ENCODE results near the gene GMDS. TPM values are rescaled to one million over a fixed set of nuclear protein-coding genes. Genes with fewer than 3 reads are reported as not detected.

The GMDS gene
- total and polyA plus RNA-seq, 2 experiments from 2014 or later, result 30.1 to 36.5 TPM

DNA sequence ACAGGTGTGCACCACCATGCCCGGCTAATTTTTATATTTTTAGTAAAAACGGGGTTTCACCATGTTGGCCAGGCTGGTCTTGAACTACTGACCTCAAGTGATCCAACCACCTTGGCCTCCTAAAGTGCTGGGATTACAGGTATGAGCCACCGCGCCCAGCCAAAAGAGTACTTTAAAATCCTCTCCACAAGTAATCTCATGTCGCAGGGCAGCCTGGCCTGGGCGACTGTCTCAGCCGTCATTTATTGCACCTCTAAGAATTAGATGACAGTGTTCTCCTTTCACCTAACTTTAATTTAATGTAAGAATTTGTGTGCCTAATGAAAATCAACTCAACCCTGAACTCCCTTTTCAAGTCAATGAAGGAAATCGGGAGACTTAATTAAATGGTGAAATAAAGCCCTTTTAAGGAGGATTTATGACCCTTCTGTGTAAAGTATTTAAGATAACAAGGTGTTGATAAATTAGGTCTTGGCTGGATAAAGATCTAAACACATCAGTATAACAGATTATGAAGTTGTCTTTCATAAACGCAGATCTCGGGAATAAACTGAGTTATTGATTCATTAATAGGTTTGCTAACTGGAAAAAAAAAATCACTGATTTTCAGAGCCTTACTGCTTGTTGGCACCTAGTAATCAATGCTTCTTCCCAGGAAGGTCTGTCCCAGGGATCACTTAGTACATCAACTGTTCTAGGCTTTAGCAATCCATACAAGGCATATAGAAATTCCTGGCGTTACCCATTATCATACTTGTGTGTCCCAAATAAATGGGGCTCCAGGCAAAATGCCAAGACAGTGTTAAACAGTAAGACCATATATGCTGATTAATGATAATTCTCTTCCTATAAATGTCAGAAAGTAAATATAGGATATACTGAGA lies 209.3 kb downstream of the GMDS start:
- H3K4me2 ChIP-seq, result no peak overlapping the region
- H3K36me3 ChIP-seq (ENCODE audit: insufficient read depth), result no peaks in the 10 kb centered on the region
- ATAC-seq (no peak), DNase-seq (ENCODE audit: low spot score) (no peak)
- Mint-ChIP-seq H3K4me3 (no peak overlapping the region), H3K9me3 (no peaks in the 10 kb centered on the region), H3K27me3 (ENCODE audit: insufficient read depth, low read depth, poor library complexity) (no peaks in the 10 kb centered on the region), H3K4me1 (peaks cover 17% of the 10 kb centered on the region), H3K36me3 (ENCODE audit: low read depth) (no peaks in the 10 kb centered on the region), H3K27ac (no peak overlapping the region)
- H2AFZ ChIP-seq, result no peak overlapping the region
- TF ChIP-seq, protein P1, sequence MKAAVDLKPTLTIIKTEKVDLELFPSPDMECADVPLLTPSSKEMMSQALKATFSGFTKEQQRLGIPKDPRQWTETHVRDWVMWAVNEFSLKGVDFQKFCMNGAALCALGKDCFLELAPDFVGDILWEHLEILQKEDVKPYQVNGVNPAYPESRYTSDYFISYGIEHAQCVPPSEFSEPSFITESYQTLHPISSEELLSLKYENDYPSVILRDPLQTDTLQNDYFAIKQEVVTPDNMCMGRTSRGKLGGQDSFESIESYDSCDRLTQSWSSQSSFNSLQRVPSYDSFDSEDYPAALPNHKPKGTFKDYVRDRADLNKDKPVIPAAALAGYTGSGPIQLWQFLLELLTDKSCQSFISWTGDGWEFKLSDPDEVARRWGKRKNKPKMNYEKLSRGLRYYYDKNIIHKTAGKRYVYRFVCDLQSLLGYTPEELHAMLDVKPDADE (IDR thresholded peaks at IDR 0.05), result no peak
- TF ChIP-seq NANOG (IDR thresholded peaks at IDR 0.05; ENCODE audit: borderline replicate concordance) (no peak), ZNF114 (CRISPR knock-in tag; IDR thresholded peaks at IDR 0.05) (no peak), STAT1 (IDR thresholded peaks at IDR 0.05; ENCODE audit: unreplicated experiment) (no peak), ZNF331 (CRISPR knock-in tag; IDR thresholded peaks at IDR 0.05; ENCODE audit: low read depth) (no peak), EZH2phosphoT487 (IDR thresholded peaks at IDR 0.05; ENCODE audit: unreplicated experiment) (no peak), CREB1 (CRISPR knock-in tag; IDR thresholded peaks at IDR 0.05; ENCODE audit: low read depth) (no peak), JUNB (IDR thresholded peaks at IDR 0.05; ENCODE audit: unreplicated experiment) (no peak), EZH2 (IDR thresholded peaks at IDR 0.05; ENCODE audit: low read depth, unreplicated experiment) (no peak), POLR2AphosphoS5 (IDR thresholded peaks at IDR 0.05; ENCODE audit: low read depth) (no peak)
- TF ChIP-seq, protein P2, sequence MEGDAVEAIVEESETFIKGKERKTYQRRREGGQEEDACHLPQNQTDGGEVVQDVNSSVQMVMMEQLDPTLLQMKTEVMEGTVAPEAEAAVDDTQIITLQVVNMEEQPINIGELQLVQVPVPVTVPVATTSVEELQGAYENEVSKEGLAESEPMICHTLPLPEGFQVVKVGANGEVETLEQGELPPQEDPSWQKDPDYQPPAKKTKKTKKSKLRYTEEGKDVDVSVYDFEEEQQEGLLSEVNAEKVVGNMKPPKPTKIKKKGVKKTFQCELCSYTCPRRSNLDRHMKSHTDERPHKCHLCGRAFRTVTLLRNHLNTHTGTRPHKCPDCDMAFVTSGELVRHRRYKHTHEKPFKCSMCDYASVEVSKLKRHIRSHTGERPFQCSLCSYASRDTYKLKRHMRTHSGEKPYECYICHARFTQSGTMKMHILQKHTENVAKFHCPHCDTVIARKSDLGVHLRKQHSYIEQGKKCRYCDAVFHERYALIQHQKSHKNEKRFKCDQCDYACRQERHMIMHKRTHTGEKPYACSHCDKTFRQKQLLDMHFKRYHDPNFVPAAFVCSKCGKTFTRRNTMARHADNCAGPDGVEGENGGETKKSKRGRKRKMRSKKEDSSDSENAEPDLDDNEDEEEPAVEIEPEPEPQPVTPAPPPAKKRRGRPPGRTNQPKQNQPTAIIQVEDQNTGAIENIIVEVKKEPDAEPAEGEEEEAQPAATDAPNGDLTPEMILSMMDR (conservative IDR thresholded peaks at IDR 0.05; ENCODE audit: low read depth in 2 of 2), result no peak
- TF ChIP-seq, protein P3, sequence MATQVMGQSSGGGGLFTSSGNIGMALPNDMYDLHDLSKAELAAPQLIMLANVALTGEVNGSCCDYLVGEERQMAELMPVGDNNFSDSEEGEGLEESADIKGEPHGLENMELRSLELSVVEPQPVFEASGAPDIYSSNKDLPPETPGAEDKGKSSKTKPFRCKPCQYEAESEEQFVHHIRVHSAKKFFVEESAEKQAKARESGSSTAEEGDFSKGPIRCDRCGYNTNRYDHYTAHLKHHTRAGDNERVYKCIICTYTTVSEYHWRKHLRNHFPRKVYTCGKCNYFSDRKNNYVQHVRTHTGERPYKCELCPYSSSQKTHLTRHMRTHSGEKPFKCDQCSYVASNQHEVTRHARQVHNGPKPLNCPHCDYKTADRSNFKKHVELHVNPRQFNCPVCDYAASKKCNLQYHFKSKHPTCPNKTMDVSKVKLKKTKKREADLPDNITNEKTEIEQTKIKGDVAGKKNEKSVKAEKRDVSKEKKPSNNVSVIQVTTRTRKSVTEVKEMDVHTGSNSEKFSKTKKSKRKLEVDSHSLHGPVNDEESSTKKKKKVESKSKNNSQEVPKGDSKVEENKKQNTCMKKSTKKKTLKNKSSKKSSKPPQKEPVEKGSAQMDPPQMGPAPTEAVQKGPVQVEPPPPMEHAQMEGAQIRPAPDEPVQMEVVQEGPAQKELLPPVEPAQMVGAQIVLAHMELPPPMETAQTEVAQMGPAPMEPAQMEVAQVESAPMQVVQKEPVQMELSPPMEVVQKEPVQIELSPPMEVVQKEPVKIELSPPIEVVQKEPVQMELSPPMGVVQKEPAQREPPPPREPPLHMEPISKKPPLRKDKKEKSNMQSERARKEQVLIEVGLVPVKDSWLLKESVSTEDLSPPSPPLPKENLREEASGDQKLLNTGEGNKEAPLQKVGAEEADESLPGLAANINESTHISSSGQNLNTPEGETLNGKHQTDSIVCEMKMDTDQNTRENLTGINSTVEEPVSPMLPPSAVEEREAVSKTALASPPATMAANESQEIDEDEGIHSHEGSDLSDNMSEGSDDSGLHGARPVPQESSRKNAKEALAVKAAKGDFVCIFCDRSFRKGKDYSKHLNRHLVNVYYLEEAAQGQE (IDR thresholded peaks at IDR 0.05; ENCODE audit: unreplicated experiment), result no peak
- TF ChIP-seq, protein P4, sequence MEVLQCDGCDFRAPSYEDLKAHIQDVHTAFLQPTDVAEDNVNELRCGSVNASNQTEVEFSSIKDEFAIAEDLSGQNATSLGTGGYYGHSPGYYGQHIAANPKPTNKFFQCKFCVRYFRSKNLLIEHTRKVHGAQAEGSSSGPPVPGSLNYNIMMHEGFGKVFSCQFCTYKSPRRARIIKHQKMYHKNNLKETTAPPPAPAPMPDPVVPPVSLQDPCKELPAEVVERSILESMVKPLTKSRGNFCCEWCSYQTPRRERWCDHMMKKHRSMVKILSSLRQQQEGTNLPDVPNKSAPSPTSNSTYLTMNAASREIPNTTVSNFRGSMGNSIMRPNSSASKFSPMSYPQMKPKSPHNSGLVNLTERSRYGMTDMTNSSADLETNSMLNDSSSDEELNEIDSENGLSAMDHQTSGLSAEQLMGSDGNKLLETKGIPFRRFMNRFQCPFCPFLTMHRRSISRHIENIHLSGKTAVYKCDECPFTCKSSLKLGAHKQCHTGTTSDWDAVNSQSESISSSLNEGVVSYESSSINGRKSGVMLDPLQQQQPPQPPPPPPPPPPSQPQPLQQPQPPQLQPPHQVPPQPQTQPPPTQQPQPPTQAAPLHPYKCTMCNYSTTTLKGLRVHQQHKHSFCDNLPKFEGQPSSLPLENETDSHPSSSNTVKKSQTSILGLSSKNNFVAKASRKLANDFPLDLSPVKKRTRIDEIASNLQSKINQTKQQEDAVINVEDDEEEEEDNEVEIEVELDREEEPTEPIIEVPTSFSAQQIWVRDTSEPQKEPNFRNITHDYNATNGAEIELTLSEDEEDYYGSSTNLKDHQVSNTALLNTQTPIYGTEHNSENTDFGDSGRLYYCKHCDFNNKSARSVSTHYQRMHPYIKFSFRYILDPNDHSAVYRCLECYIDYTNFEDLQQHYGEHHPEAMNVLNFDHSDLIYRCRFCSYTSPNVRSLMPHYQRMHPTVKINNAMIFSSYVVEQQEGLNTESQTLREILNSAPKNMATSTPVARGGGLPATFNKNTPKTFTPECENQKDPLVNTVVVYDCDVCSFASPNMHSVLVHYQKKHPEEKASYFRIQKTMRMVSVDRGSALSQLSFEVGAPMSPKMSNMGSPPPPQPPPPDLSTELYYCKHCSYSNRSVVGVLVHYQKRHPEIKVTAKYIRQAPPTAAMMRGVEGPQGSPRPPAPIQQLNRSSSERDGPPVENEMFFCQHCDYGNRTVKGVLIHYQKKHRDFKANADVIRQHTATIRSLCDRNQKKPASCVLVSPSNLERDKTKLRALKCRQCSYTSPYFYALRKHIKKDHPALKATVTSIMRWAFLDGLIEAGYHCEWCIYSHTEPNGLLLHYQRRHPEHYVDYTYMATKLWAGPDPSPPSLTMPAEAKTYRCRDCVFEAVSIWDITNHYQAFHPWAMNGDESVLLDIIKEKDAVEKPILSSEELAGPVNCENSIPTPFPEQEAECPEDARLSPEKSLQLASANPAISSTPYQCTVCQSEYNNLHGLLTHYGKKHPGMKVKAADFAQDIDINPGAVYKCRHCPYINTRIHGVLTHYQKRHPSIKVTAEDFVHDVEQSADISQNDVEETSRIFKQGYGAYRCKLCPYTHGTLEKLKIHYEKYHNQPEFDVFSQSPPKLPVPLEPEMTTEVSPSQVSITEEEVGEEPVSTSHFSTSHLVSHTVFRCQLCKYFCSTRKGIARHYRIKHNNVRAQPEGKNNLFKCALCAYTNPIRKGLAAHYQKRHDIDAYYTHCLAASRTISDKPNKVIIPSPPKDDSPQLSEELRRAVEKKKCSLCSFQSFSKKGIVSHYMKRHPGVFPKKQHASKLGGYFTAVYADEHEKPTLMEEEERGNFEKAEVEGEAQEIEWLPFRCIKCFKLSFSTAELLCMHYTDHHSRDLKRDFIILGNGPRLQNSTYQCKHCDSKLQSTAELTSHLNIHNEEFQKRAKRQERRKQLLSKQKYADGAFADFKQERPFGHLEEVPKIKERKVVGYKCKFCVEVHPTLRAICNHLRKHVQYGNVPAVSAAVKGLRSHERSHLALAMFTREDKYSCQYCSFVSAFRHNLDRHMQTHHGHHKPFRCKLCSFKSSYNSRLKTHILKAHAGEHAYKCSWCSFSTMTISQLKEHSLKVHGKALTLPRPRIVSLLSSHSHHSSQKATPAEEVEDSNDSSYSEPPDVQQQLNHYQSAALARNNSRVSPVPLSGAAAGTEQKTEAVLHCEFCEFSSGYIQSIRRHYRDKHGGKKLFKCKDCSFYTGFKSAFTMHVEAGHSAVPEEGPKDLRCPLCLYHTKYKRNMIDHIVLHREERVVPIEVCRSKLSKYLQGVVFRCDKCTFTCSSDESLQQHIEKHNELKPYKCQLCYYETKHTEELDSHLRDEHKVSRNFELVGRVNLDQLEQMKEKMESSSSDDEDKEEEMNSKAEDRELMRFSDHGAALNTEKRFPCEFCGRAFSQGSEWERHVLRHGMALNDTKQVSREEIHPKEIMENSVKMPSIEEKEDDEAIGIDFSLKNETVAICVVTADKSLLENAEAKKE (CRISPR knock-in tag; IDR thresholded peaks at IDR 0.05), result no peak
- H3K9me2 ChIP-seq (ENCODE audit: insufficient read depth), result no peaks in the 10 kb centered on the region
- no peak overlapping the region for H3K4me3 ChIP-seq
- no peaks in the 10 kb centered on the region for H3K79me2 ChIP-seq (replicated peaks; ENCODE audit: insufficient read depth)
- H3K4me1 ChIP-seq (ENCODE audit: insufficient read depth), result peaks cover 9% of the 10 kb centered on the region
- no peak overlapping the region for H3K27ac ChIP-seq (ENCODE audit: low read depth)
- no peaks in the 10 kb centered on the region for H3K27me3 ChIP-seq (ENCODE audit: insufficient read depth)
- H3F3A ChIP-seq (replicated peaks; ENCODE audit: low read depth), result no peaks in the 10 kb centered on the region
- no peaks in the 10 kb centered on the region for H4K20me1 ChIP-seq (replicated peaks; ENCODE audit: insufficient read depth)
